CD4-positive, alpha-beta T cell (primary cell): ENCODE data around the gene NDUFB8. TPM values are rescaled to one million over a fixed set of nuclear protein-coding genes. Genes with fewer than 3 reads are reported as not detected.
A peak's percentile ranks its signal among the peaks of the same experiment; 100 is the strongest.

ENCODE experiments used
- ATAC-seq: fragments of 200-7000 bp; cut with Tn5 transposase; one replicate; pipeline ENCODE4 v1.10.0; 2022; ENCODE audit warnings: mild to moderate bottlenecking; ENCODE audit not compliant: poor library complexity
- CTCF ChIA-PET: fragments of 350-600 bp; sonication (Branson Sonifier 250); formaldehyde crosslinking; loops from one replicate; lab custom pipeline; 2021; ENCODE audit warnings: antibody characterized with exemption, inconsistent platforms; lab: Charles Lee
- POLR2A ChIA-PET: fragments of 350-600 bp; sonication (Branson Sonifier 250); formaldehyde crosslinking; loops from one replicate; lab custom pipeline; 2021; ENCODE audit warnings: antibody characterized with exemption, inconsistent platforms; lab: Charles Lee
- DNase-seq, 14 experiments: peaks; one replicate each; pipeline ENCODE4 v3.0.0-alpha.2; 2013 to 2020; ENCODE audit warnings: mixed read lengths in 2 of 14
- H3K27ac ChIP-seq, 2 donors: one replicate each; pipeline versions ENCODE4 v1.5.1 to v1.7.0; 2013; ENCODE audit warnings: low read length in 2 of 2, low read depth in 1 of 2, mild to moderate bottlenecking in 1 of 2
- H3K27me3 ChIP-seq, 2 experiments: 1 replicate in 1 of 2; 2 replicates in 1 of 2; pipeline versions ENCODE4 v1.6.1 to v1.7.0; 2013; ENCODE audit warnings: low read length in 2 of 2, control low read depth in 1 of 2, mild to moderate bottlenecking in 1 of 2, moderate library complexity in 1 of 2; ENCODE audit not compliant: insufficient read depth in 2 of 2, control insufficient read depth in 1 of 2
- H3K36me3 ChIP-seq: one replicate; pipeline ENCODE4 v1.6.1; 2013; ENCODE audit warnings: low read length, control low read depth; ENCODE audit not compliant: insufficient read depth
- H3K4me1 ChIP-seq: one replicate; pipeline ENCODE4 v1.6.1; 2013; ENCODE audit warnings: low read length, control low read depth; ENCODE audit not compliant: insufficient read depth
- H3K4me3 ChIP-seq: one replicate; pipeline ENCODE4 v1.5.1; 2013; ENCODE audit warnings: mild to moderate bottlenecking, low read length, moderate library complexity
- H3K9me3 ChIP-seq, 2 experiments: 1 replicate in 1 of 2; 2 replicates in 1 of 2; pipeline versions ENCODE4 v1.6.1 to v1.7.0; 2013; ENCODE audit warnings: low read length in 2 of 2, mild to moderate bottlenecking in 2 of 2, control low read depth in 1 of 2, moderate library complexity in 1 of 2; ENCODE audit not compliant: control insufficient read depth in 1 of 2, insufficient read depth in 1 of 2
- H3K27ac Mint-ChIP-seq: one replicate; pipeline ENCODE4 v1.8.0; 2020; ENCODE audit warnings: mixed read lengths
- H3K27me3 Mint-ChIP-seq: one replicate; pipeline ENCODE4 v1.8.0; 2021; ENCODE audit warnings: mixed read lengths
- H3K36me3 Mint-ChIP-seq: one replicate; pipeline ENCODE4 v1.8.0; 2021; ENCODE audit warnings: low read depth, mixed read lengths
- H3K4me1 Mint-ChIP-seq: one replicate; pipeline ENCODE4 v1.8.0; 2021; ENCODE audit warnings: low read depth, mixed read lengths
- H3K4me3 Mint-ChIP-seq: one replicate; pipeline ENCODE4 v1.8.0; 2020; ENCODE audit warnings: mild to moderate bottlenecking, mixed read lengths
- H3K9me3 Mint-ChIP-seq: one replicate; pipeline ENCODE4 v1.8.0; 2020; ENCODE audit warnings: mixed read lengths
- intact Hi-C, 2 experiments: fragments of 100-400 bp; cut with DNase I in 1 of 2; cut with micrococcal nuclease in 1 of 2; formaldehyde crosslinking; loops; one replicate each; pipeline versions ENCODE4 v1.15.1 to v1.9.0; 2023 to 2025; cut with DNase I, micrococcal nuclease
- total RNA-seq, 174 experiments: library from RNA in 2 of 174; stranded (reverse) in 2 of 174; gene quantifications; one replicate each; pipeline ENCODE4 v1.2.3 and lab custom pipeline; 2021 to 2026
- TF ChIP-seq, protein P1 (sequence below): fragments of 200-600 bp; IDR thresholded peaks from one replicate; pipeline ENCODE4 v1.8.0; 2022; ENCODE audit warnings: antibody characterized with exemption, mild to moderate bottlenecking

The NDUFB8 gene
- total RNA-seq, 2 experiments from 2014 or later = 155 to 173 TPM

DNA sequence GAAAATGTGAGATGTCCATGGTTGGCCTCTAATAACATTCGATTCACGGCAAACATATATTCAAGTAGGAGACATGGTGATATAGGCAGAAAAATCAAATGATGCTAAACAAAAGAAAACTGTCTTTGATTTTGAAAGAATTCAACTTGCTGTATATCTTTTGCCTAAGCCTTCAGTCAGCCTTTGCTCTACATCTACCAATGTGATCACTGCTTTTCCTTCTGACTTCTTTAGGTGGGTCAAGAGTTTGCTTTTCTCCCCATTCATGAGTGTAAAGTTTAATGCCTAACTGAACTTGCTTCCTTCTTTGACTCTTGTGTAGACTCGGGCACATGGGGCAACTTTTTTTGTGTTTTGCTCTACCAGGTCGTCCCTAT lies 5.7 kb upstream of the NDUFB8 start:
- peaks cover 23% of the 10 kb centered on the region for H3K36me3 Mint-ChIP-seq
- no peak overlapping the region for H3K27ac Mint-ChIP-seq

DNA sequence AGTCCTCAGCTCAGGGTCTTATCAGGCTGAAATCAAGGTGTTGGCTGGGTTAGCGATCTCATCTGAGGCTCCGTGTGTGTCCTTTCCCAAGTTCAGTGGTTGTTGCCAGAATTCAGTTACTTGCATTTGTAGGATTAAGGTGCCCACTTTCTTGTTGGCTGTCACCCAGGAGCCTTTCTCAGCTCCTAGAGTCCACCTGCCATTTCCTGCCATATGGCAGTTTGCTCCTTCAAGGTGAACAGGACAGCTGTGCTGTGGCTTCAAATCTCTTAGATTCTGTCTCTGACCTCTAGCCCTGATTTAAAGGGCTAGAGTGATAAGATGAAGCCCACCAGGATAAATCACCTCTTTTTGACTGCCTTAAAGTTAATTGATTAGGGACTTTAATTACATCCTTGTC lies 5.1 kb upstream of the NDUFB8 start:
- no peak overlapping the region for H3K27ac Mint-ChIP-seq
- no peaks in the 10 kb centered on the region for H3K9me3 Mint-ChIP-seq
- no peak for ATAC-seq

More for the DNA sequence above, 5.7 kb upstream of the NDUFB8 start:
- peak overlapping the region in 1 of 2 donors; percentile 67 for H3K27ac ChIP-seq
- peaks cover 26% of the 10 kb centered on the region for H3K36me3 ChIP-seq
- TF ChIP-seq, protein P1, sequence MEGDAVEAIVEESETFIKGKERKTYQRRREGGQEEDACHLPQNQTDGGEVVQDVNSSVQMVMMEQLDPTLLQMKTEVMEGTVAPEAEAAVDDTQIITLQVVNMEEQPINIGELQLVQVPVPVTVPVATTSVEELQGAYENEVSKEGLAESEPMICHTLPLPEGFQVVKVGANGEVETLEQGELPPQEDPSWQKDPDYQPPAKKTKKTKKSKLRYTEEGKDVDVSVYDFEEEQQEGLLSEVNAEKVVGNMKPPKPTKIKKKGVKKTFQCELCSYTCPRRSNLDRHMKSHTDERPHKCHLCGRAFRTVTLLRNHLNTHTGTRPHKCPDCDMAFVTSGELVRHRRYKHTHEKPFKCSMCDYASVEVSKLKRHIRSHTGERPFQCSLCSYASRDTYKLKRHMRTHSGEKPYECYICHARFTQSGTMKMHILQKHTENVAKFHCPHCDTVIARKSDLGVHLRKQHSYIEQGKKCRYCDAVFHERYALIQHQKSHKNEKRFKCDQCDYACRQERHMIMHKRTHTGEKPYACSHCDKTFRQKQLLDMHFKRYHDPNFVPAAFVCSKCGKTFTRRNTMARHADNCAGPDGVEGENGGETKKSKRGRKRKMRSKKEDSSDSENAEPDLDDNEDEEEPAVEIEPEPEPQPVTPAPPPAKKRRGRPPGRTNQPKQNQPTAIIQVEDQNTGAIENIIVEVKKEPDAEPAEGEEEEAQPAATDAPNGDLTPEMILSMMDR = no peak
- ChIA-PET POLR2A (interaction anchor here (0.9 to 2.1 kb wide), 12 partner anchors 9 to 803 kb away, joined by 3 to 25 read pairs (median 6); partner anchors contain the start of genes COX15 and CUTC), CTCF (interaction anchor here (0.6 to 2.8 kb wide), 18 partner anchors 8 to 507 kb away, joined by 3 to 19 read pairs (median 6); partner anchors contain the start of genes PDZD7, SFXN3 and SLF2)
- H3K4me1 ChIP-seq = peaks cover 20% of the 10 kb centered on the region
- intact Hi-C loops = loop anchor here (2.0 to 10.0 kb wide), 5 partner anchors 25 to 1052 kb away; partner anchors contain the start of genes BTRC (in 1 of the 2), CHUK (in 1 of the 2), DPCD (in 1 of the 2) and MRPL43 (in 1 of the 2)
- H3K4me1 Mint-ChIP-seq = peaks cover 8% of the 10 kb centered on the region
- no peaks in the 10 kb centered on the region for H3K27me3 Mint-ChIP-seq
- peak overlapping the region; percentile 77 for H3K4me3 ChIP-seq
- peak; percentile 8 for ATAC-seq
- no peak for DNase-seq
- H3K9me3 ChIP-seq = no peaks in the 10 kb centered on the region
- H3K4me3 Mint-ChIP-seq = no peak overlapping the region
- H3K9me3 Mint-ChIP-seq = no peaks in the 10 kb centered on the region
- H3K27me3 ChIP-seq = no peaks in the 10 kb centered on the region

DNA sequence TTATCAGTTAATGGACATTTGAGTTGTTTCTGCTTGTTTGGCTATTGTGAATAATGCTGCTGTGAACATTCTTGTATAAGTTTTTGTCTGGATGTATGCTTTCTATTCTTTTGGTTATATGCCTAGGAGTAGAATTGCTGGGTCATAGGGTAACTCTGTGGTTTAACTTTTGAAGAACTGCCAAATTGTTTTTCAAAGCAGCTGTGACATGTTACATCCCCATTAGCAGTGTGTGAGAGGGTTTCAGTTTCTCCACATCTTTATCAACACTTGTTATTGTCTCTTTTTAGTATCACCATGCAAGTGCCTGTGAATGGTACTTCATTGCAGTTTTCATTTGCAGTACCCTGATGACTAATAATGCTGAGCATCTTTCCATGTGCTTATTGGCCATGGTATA lies 2.1 kb upstream of the NDUFB8 start:
- Histone ChIP-seq H3K27me3 (no peaks in the 10 kb centered on the region), H3K4me3 (no peak overlapping the region), H3K4me1 (peaks cover 44% of the 10 kb centered on the region), H3K36me3 (peaks cover 8% of the 10 kb centered on the region), H3K27ac (no peak overlapping the region), H3K9me3 (no peaks in the 10 kb centered on the region)
- ChIA-PET POLR2A (no interaction called here), CTCF (interaction anchor here (1.6 kb wide), 1 partner anchor 30 kb away, joined by 5 read pairs; no protein-coding TSS in a partner anchor)
- Mint-ChIP-seq H3K27ac (no peak overlapping the region), H3K9me3 (no peaks in the 10 kb centered on the region), H3K36me3 (peaks cover 24% of the 10 kb centered on the region), H3K4me3 (peak overlapping the region; percentile 47), H3K27me3 (no peaks in the 10 kb centered on the region), H3K4me1 (peaks cover 29% of the 10 kb centered on the region)
- ATAC-seq (no peak), DNase-seq (no peak)
- intact Hi-C loops = loop anchor here in 1 of 2 experiments (5.0 to 10.0 kb wide), 2 partner anchors 799 to 823 kb away; partner anchors contain the start of genes BTRC, COX15 and CUTC
- TF ChIP-seq, protein P1 = no peak

More for the DNA sequence above, 5.1 kb upstream of the NDUFB8 start:
- ChIA-PET POLR2A (interaction anchor here (1.9 to 2.1 kb wide), 2 partner anchors 8 to 23 kb away, joined by 12 to 25 read pairs; no protein-coding TSS in a partner anchor), CTCF (interaction anchor here (1.5 to 2.9 kb wide), 4 partner anchors 16 to 53 kb away, joined by 8 to 15 read pairs (median 12); no protein-coding TSS in a partner anchor)
- peaks cover 25% of the 10 kb centered on the region for H3K36me3 Mint-ChIP-seq
- Histone ChIP-seq H3K27ac (no peak overlapping the region), H3K4me1 (peaks cover 25% of the 10 kb centered on the region), H3K36me3 (peaks cover 22% of the 10 kb centered on the region), H3K4me3 (no peak overlapping the region), H3K9me3 (no peaks in the 10 kb centered on the region), H3K27me3 (no peaks in the 10 kb centered on the region)
- intact Hi-C loops = loop anchor here (2.0 to 10.0 kb wide), 6 partner anchors 24 to 1053 kb away; partner anchors contain the start of genes BTRC (in 1 of the 2), CHUK (in 1 of the 2), COX15 (in 1 of the 2) and CUTC (in 1 of the 2)
- no peak for DNase-seq
- H3K4me1 Mint-ChIP-seq = peaks cover 14% of the 10 kb centered on the region
- peak overlapping the region; percentile 31 for H3K4me3 Mint-ChIP-seq
- H3K27me3 Mint-ChIP-seq = no peaks in the 10 kb centered on the region
- TF ChIP-seq, protein P1 = no peak
